AG09319 (cell line): ENCODE results near the gene PROCA1.

Experiments used
- DNase-seq: peaks from one replicate; pipeline ENCODE4 v3.0.0-alpha.2; 2010; ENCODE audit warnings: low read depth; ENCODE audit errors: extremely low read depth
- TF ChIP-seq, protein P1 (sequence below): IDR thresholded peaks from 2 replicates; pipeline ENCODE4 v1.5.1; 2011; ENCODE audit warnings: low read depth, mild to moderate bottlenecking, inconsistent platforms, low read length, moderate library complexity

Gene PROCA1

DNA sequence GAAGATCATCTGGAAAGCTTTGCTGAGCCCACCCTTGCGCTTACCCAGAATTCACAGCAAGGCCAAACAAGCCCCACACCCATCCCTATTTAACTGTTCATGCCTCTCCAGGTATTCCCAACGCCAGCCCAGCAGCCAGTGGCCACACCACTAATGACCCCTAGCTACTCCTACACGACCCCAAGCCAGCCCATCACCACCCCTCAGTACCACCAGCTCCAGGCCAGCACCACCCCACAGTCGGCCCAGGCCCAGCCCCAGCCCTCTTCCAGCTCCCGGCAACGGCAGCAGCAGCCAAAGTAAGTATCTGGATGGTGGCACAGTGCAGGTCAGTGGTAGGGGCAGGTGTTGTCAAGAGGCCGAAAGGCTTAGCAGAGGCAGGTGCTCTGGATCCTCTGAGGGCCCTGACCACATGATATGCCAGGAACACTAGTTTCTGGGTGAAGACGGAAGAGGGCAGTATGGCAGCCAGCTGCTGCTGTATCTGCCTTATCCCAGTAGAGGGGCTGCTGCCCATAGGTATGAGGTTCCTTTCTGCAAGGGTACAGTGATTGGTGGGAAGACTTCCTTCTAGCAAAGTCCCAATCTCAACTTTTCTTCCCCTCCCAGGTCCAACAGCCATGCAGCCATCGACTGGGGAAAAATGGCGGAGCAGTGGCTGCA, 10.7 kb downstream of the PROCA1 start:
- TF ChIP-seq, protein P1, sequence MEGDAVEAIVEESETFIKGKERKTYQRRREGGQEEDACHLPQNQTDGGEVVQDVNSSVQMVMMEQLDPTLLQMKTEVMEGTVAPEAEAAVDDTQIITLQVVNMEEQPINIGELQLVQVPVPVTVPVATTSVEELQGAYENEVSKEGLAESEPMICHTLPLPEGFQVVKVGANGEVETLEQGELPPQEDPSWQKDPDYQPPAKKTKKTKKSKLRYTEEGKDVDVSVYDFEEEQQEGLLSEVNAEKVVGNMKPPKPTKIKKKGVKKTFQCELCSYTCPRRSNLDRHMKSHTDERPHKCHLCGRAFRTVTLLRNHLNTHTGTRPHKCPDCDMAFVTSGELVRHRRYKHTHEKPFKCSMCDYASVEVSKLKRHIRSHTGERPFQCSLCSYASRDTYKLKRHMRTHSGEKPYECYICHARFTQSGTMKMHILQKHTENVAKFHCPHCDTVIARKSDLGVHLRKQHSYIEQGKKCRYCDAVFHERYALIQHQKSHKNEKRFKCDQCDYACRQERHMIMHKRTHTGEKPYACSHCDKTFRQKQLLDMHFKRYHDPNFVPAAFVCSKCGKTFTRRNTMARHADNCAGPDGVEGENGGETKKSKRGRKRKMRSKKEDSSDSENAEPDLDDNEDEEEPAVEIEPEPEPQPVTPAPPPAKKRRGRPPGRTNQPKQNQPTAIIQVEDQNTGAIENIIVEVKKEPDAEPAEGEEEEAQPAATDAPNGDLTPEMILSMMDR = no peak
- DNase-seq = no peak

DNA sequence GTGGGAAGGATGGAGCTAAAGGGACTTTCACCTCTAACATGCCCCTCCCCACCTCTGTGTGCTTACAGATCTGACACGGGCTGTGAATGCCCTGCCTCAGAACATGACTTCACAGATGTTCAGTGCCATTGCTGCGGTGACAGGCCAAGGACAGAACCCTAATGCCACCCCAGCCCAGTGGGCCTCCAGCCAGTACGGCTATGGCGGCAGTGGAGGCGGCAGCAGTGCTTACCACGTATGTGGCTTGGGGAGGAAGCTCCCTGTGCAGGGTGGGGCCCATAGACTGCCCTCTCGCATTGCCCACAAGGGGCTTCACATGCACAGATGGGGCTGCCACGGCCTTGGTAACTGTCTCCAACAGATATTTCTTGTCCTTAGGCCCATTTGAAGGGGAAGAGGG, 11.4 kb downstream of the PROCA1 start:
- no peak for DNase-seq
- TF ChIP-seq, protein P1 = no peak

DNA sequence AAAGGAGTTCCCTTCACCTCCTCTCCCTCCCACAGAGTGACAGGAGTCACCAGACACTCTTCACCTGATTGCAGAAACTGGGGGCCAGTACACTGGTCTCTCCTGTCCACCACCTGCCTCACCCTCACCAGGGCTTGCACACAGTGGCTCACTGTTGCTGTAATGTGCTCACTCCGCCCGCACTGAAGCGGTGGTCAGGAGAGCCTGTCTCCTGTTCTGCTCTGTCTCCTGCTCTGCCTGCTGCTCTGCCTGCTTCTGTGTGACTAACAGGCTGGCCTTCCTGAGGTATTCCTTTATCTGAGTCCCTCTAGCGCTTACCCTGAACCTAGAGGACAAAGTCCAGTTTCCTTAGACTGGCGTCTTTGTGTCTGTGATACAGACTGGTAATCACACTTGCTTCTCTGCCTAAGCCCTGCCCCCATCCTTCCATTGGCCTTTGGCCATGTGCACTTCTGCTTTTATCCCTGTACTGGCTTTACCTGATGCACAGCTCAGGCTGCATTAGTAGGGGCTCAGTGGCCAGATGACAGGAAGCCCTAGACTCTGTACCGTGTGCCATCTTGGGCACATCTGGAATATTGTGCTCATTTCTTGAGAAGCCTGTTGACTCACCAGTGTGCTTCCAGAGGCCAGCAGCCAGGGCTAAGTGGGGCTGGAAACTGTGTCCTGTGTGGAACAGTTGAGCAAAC, 13.3 kb downstream of the PROCA1 start:
- TF ChIP-seq, protein P1 = no peak
- DNase-seq = no peak

DNA sequence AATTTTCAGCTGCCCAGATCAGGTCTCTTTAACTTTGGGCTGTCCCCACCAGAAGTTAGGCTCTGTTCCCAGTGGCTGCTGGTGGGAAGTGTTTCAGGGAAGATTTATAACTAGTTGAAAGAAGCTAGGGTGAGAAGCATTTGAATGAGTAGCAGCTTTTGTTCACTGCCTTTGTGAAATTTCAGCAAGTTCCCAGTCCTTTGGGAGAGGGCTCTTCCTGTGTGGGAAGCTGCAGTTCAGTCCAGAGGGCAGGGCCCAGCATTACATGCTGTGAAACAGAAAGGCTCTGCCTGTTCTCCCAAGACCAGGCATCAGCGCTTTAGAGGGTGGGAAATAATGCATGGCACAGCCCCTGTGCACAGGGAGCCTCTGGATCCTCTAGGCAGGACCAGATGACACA, 17.8 kb downstream of the PROCA1 start:
- TF ChIP-seq, protein P1 = no peak
- DNase-seq = no peak

DNA sequence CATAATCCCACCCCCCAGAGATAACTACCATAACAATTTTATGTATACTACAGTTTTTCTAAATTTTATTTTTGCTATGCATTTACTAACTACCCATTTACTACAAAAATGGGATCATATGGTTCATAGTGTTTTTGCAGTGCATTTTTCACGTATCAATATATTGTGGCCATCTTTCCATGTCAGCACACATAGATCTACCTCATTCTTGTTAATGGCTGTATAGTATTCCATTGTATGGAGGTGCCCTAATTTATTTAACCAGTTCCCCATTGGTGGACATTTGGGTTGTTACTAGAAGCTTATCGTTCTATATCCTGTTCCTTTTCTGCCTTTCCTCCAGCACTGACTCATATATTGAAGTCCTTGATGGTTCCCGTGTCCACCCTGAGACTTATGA, 22.7 kb downstream of the PROCA1 start:
- no peak for DNase-seq
- TF ChIP-seq, protein P1 = no peak

DNA sequence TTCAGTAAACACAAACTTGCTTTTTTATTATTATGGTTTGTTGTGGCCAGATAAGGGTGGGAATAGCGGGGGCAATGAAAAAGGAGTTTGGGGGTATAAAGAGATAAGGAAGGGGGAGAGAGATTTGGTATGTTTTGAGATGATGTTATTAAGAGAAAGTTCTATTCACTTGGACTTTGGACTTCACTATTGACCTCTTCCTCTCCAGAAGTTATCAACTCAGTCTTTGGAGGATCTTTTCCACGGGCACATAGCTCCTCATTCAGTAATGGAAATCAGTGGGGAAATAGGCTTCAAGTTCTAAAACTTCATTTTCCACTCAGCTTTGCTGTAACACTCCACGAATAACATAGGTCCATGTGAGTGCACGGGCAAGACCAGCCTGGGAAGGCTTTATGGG, 23.2 kb downstream of the PROCA1 start:
- TF ChIP-seq, protein P1 = no peak

DNA sequence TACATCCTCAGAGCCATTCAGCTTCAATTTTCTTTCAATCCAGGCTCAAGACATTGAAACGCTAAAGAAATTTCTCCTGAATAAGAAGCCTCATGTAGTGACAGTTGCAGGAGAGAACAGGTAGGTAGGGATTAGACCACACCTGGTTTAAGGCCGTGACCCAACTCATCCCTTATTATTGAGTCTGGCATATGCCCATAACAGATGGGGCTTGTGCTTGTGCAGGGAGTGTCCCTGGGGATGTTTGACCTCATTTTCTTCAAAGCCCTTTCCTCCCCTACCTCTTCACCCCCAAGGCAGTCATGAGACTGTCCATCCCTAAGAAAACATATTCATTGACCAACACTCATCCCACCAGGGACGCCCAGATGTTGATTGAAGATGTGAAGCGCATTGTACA, 25.4 kb downstream of the PROCA1 start:
- DNase-seq = no peak
- TF ChIP-seq, protein P1 = no peak

More for the DNA sequence above, 23.2 kb downstream of the PROCA1 start:
- no peak for DNase-seq
